HG03095 (cell line): ENCODE results near the gene KRTAP22-2.

Experiments
- ATAC-seq: cut with Tn5 transposase; IDR thresholded peaks from one replicate; pipeline ENCODE4 v1.9.1; 2021; ENCODE audit warnings: moderate library complexity; ENCODE audit not compliant: unreplicated experiment

Gene KRTAP22-2

GRCh38 chr21:30563630-30564029 lies 26.6 kb downstream of the KRTAP22-2 start:
- no peak for ATAC-seq

- ATAC-seq, result no peak
These were observed 27.1 kb downstream of the KRTAP22-2 start for GRCh38 chr21:30563072-30563471.

GRCh38 chr21:30561957-30562356 lies 28.2 kb downstream of the KRTAP22-2 start:
- no peak for ATAC-seq

- ATAC-seq, result no peak
These were observed 28.8 kb downstream of the KRTAP22-2 start, which contains the start of gene KRTAP19-7 for GRCh38 chr21:30561264-30561895. Gene KRTAP19-7, minus strand, starts transcription at chr21:30561314. Its CDS starts 25 bp downstream, at chr21:30561289.

DNA sequence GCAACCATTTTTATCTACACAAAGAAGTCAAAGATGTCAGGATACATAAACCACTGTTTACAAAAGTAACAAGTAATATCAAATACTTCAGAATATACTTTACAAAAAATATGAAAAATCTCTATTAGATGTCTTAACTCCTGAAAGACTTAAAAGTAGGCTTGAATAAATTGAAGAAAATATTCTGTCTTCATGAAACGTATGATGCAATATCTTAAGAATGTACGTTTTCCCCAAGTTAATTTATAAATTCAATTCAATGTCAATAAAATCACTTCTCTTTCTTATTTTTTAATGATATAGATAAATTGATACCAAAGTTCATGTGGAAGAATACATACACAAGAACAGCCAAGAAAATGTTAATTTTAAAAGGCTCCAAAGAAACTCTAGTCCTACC lies 35.1 kb downstream of the KRTAP22-2 start:
- ATAC-seq, result no peak

DNA sequence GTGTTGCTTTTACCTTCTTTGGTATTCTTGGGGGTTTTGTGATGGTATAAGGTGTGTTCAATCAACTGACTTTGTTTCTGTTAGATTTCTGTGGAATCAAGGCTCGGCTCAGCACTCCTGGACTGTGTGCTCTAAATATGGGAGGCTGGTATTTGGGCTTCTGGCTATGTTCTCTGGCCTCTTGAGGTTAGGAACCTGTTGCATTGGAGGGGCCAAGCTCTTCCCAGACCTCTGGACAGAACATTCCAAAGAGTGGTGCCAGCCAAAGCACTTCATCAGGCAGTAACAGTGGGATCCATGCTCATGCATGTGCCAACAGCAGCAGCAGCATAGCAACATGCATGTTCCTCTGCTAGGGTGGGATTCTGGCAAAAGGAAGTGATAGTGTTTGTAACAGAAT lies 37.4 kb downstream of the KRTAP22-2 start:
- no peak for ATAC-seq

DNA sequence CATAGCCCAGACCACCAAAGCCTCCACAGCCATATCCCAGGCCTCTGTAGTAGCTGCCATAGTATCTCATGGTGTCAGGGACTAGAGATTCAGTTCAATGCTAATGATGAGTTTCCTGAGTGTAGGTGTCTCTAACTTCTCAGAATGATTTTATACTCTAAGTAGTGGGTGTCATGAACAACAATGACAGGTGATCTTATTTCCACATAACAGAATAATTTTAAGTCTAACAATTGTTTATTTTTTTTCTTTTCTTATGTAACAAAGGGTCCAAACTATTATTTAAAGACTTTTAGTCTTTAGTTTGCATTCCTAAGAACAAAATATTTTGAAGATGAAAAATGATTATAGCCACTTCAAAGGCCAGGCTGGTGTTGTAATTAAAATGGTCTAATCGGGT lies 48.4 kb downstream of the KRTAP22-2 start, which contains the start of gene KRTAP19-6:
TSS of gene KRTAP19-6 (minus strand) at position 101 of the 400 bp plus-strand sequence. CDS start at position 70, 31 bp downstream.
- no peak for ATAC-seq
